ENCODE data around the gene COMMD1.

COMMD1 gene

GRCh38 chr2:61943251-61943650 lies 37.8 kb downstream of the COMMD1 start:
- TF ChIP-seq CTCF (IDR thresholded peaks at IDR 0.05; ENCODE audit: borderline replicate concordance, insufficient read depth, low read depth, low read length), result no peak
- H3K4me3 ChIP-seq (ENCODE audit: low read depth, low read length), result no peak overlapping the region

- no peak overlapping the region for H3K4me3 ChIP-seq (ENCODE audit: low read depth, low read length)
- no peak for TF ChIP-seq CTCF (IDR thresholded peaks at IDR 0.05; ENCODE audit: borderline replicate concordance, insufficient read depth, low read depth, low read length)
Measured at GRCh38 chr2:61946666-61947065, 41.2 kb downstream of the COMMD1 start.

GRCh38 chr2:61948661-61949457 lies 43.4 kb downstream of the COMMD1 start:
- H3K4me3 ChIP-seq (ENCODE audit: low read depth, low read length), result no peak overlapping the region
- TF ChIP-seq CTCF (IDR thresholded peaks at IDR 0.05; ENCODE audit: borderline replicate concordance, insufficient read depth, low read depth, low read length), result no peak

- TF ChIP-seq CTCF (IDR thresholded peaks at IDR 0.05; ENCODE audit: borderline replicate concordance, insufficient read depth, low read depth, low read length), result no peak
- no peak overlapping the region for H3K4me3 ChIP-seq (ENCODE audit: low read depth, low read length)
Measured at GRCh38 chr2:61949458-61949713, 43.9 kb downstream of the COMMD1 start.

- no peak for TF ChIP-seq CTCF (IDR thresholded peaks at IDR 0.05; ENCODE audit: borderline replicate concordance, insufficient read depth, low read depth, low read length)
- no peak overlapping the region for H3K4me3 ChIP-seq (ENCODE audit: low read depth, low read length)
Measured at GRCh38 chr2:61949714-61950560, 44.5 kb downstream of the COMMD1 start.

GRCh38 chr2:61950571-61951315 lies 45.3 kb downstream of the COMMD1 start:
- no peak overlapping the region for H3K4me3 ChIP-seq (ENCODE audit: low read depth, low read length)
- no peak for TF ChIP-seq CTCF (IDR thresholded peaks at IDR 0.05; ENCODE audit: borderline replicate concordance, insufficient read depth, low read depth, low read length)

Measured in GM12875 (cell line).